OCI-LY1 (cell line): Measurements from ENCODE around the gene RAD23A.

Experiments used
- H2AFZ ChIP-seq: fragments of 200-600 bp; sonication (generic), shearing (Covaris generic); 2 replicates; pipeline ENCODE4 v1.6.0; 2014; ENCODE audit warnings: antibody characterized with exemption, mild to moderate bottlenecking, low read length
- H3F3A ChIP-seq: fragments of 200-600 bp; sonication (generic), shearing (Covaris generic); 2 replicates; pipeline ENCODE4 v1.6.0; 2014; ENCODE audit warnings: mild to moderate bottlenecking, antibody characterized with exemption, low read length, moderate library complexity; ENCODE audit not compliant: insufficient read depth
- H3K27ac ChIP-seq: fragments of 200-600 bp; sonication (generic); 2 replicates; pipeline ENCODE4 v1.5.1; 2014; ENCODE audit warnings: low read length, mixed run types, mild to moderate bottlenecking, low read depth; ENCODE audit not compliant: poor library complexity, severe bottlenecking
- H3K27me3 ChIP-seq: fragments of 200-600 bp; sonication (generic); 2 replicates; pipeline ENCODE4 v1.6.0; 2014; ENCODE audit warnings: antibody characterized with exemption, mild to moderate bottlenecking, low read length, moderate library complexity; ENCODE audit not compliant: insufficient read depth
- H3K36me3 ChIP-seq: fragments of 200-600 bp; sonication (generic); 2 replicates; pipeline ENCODE4 v1.6.1; 2014; ENCODE audit warnings: mild to moderate bottlenecking, antibody characterized with exemption, low read length, moderate library complexity, mixed read lengths; ENCODE audit not compliant: insufficient read depth
- H3K4me1 ChIP-seq: fragments of 200-600 bp; sonication (generic); 2 replicates; pipeline ENCODE4 v1.5.1; 2014; ENCODE audit warnings: mild to moderate bottlenecking, low read length, moderate library complexity; ENCODE audit not compliant: insufficient read depth, severe bottlenecking
- H3K4me2 ChIP-seq: fragments of 200-600 bp; sonication (generic), shearing (Covaris generic); 2 replicates; pipeline ENCODE4 v1.6.1; 2014; ENCODE audit warnings: low read length
- H3K4me3 ChIP-seq: fragments of 200-600 bp; sonication (generic); 2 replicates; pipeline ENCODE4 v1.5.1; 2014; ENCODE audit warnings: low read length, low read depth, mild to moderate bottlenecking, mixed read lengths; ENCODE audit not compliant: poor library complexity, severe bottlenecking
- H3K79me2 ChIP-seq: fragments of 200-600 bp; shearing (Covaris generic); 2 replicates; pipeline ENCODE4 v1.6.1; 2016; ENCODE audit warnings: mixed run types, low read length, mixed read lengths; ENCODE audit not compliant: insufficient read depth
- H3K9ac ChIP-seq: fragments of 200-600 bp; sonication (generic), shearing (Covaris generic); 2 replicates; pipeline ENCODE4 v1.6.1; 2014; ENCODE audit warnings: mild to moderate bottlenecking, low read length, mixed read lengths
- H3K9me2 ChIP-seq: fragments of 200-600 bp; sonication (generic), shearing (Covaris generic); 2 replicates; pipeline ENCODE4 v1.6.1; 2014; ENCODE audit warnings: low read depth, mild to moderate bottlenecking, low read length, mixed read lengths
- H3K9me3 ChIP-seq: fragments of 200-600 bp; shearing (Covaris generic); 2 replicates; pipeline ENCODE4 v1.6.1; 2014; ENCODE audit warnings: low read length, mixed read lengths
- H4K20me1 ChIP-seq: fragments of 200-600 bp; sonication (generic), shearing (Covaris generic); 2 replicates; pipeline ENCODE4 v1.6.0; 2016; ENCODE audit warnings: mild to moderate bottlenecking, low read length; ENCODE audit not compliant: insufficient read depth
- CTCF ChIP-seq: fragments of 200-600 bp; sonication (generic), shearing (Covaris generic); IDR thresholded peaks from 2 replicates; pipeline ENCODE4 v1.5.1; 2017; ENCODE audit warnings: mild to moderate bottlenecking, antibody characterized with exemption, low read length, moderate library complexity, mixed read lengths
- EZH2 ChIP-seq: fragments of 200-600 bp; sonication (generic), shearing (Covaris generic); IDR thresholded peaks from 2 replicates; pipeline ENCODE4 v1.8.0; 2017; ENCODE audit warnings: borderline replicate concordance, mixed run types, mild to moderate bottlenecking, antibody characterized with exemption, low read length, moderate library complexity, mixed read lengths

RAD23A gene

GRCh38 chr19:12932392-12933286 is 13.0 kb upstream of the RAD23A start:
- Histone ChIP-seq H2AFZ (no peak overlapping the region), H3K79me2 (peaks cover 21% of the 10 kb centered on the region), H4K20me1 (no peaks in the 10 kb centered on the region), H3K9me3 (no peaks in the 10 kb centered on the region), H3F3A (peaks cover 14% of the 10 kb centered on the region), H3K9me2 (no peaks in the 10 kb centered on the region), H3K36me3 (peaks cover 39% of the 10 kb centered on the region), H3K27me3 (no peaks in the 10 kb centered on the region), H3K4me2 (peak overlapping the region; percentile 98), H3K9ac (peak overlapping the region; percentile 98), H3K27ac (peak overlapping the region; percentile 50), H3K4me1 (peaks cover 39% of the 10 kb centered on the region), H3K4me3 (peak overlapping the region; percentile 97)
- TF ChIP-seq EZH2 = no peak
- no peak for TF ChIP-seq CTCF

DNA sequence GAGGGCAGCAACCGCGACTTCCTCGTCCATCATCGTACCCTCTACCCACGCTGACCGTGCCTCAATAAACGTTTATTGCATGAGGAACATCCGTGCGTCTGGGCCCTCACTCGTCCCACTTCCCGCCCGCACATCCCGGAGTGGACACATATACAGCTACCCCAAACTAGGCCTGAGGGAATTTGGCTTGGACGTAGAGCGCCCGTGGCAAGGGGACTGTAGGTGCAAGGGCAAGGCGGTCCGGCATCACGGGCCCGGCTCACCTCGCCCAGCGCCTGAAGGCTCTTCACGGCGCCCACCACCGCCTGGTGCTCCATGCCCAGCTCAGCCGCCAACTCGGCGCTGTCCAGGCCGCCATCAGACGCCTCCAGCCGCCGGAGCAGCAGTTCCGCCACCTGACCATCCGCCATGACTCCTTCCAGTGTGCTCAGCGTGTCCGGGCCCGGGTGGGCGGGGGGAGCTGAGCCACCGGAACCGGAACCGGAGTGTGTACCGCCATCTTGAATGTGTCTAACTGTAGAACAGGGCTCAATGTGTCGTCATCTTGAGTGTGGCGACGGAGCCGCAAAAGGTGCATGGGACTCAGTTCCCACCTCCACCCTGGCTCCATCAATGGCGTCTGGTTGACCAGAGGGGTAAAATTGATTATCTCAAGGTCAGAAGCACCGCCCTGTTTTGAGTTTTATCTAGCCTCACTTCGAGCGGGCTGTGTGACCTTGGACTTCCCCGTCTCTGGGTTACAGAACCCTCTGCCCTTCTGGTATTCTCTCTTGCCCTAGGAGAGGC is 12.2 kb upstream of the RAD23A start, which contains the start of gene FARSA:
TSS of gene FARSA (minus strand) at position 425 of the 786 bp plus-strand sequence. CDS start at position 410, 15 bp downstream.
- TF ChIP-seq CTCF (no peak), EZH2 (no peak)
- Histone ChIP-seq H3K4me3 (peak within 1 kb of the TSS; percentile 97), H3K4me1 (peaks cover 43% of the 10 kb centered on the region), H3K9me2 (no peaks in the 10 kb centered on the region), H3K79me2 (peaks cover 21% of the 10 kb centered on the region), H4K20me1 (no peaks in the 10 kb centered on the region), H3K9me3 (no peaks in the 10 kb centered on the region), H3K4me2 (peak within 1 kb of the TSS; percentile 98), H2AFZ (no peak within 1 kb of the TSS), H3K36me3 (peaks cover 31% of the 10 kb centered on the region), H3K9ac (peak within 1 kb of the TSS; percentile 98), H3F3A (peaks cover 14% of the 10 kb centered on the region), H3K27ac (peak within 1 kb of the TSS; percentile 67), H3K27me3 (no peaks in the 10 kb centered on the region)

DNA sequence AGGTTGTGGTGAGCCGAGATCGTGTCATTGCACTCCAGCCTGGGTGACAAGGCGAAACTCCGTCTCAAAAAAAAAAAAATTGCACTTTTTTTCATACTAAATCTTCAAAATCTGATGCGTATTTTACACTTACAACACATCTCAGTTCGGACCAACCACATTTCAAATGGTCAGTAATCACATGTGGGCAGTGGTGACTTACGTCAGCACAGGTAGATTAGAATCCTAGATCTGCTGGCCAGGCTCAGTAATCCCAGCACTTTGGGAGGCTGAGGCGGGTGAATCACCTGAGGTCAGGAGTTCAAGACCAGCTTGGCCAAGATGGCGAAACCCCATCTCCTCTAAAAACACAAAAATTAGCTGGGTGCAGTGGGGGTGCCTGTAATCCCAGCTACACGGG is 10.6 kb upstream of the RAD23A start:
- Histone ChIP-seq H3K4me2 (no peak overlapping the region), H3K9me2 (no peaks in the 10 kb centered on the region), H3K27me3 (no peaks in the 10 kb centered on the region), H3K79me2 (peaks cover 37% of the 10 kb centered on the region), H3F3A (peaks cover 26% of the 10 kb centered on the region), H3K4me1 (peaks cover 52% of the 10 kb centered on the region), H3K9ac (no peak overlapping the region), H4K20me1 (0 out of 2 replicates have a peak, but pooled peaks cover 3% of the 10 kb centered on the region), H3K9me3 (no peaks in the 10 kb centered on the region), H3K27ac (peak overlapping the region; percentile 21), H3K4me3 (no peak overlapping the region), H2AFZ (no peak overlapping the region), H3K36me3 (peaks cover 31% of the 10 kb centered on the region)
- TF ChIP-seq EZH2 (no peak), CTCF (no peak)
